ENCODE results near the gene PRKAR1A. TPM values are rescaled to one million over a fixed set of nuclear protein-coding genes. Genes with fewer than 3 reads are reported as not detected.

PRKAR1A gene
- total RNA-seq, 5 donors from 2014 or later (not counting 1 experiment from before 2014, with no cell fraction given), result 128 to 175 (median 162) TPM

- POLR2A ChIA-PET, result no interaction called here
- Histone ChIP-seq H3K4me3 (ENCODE audit: control insufficient read depth in 1 of 2, extremely low read depth in 1 of 2, low read length in 1 of 2) (no peak overlapping the region), H3K27me3 (replicated peaks in 1 of 2; ENCODE audit: control insufficient read depth in 2 of 2, extremely low read depth in 1 of 2, insufficient read depth in 2 of 2, low read length in 1 of 2) (peaks cover 6 to 20% of the 10 kb centered on the region in 2 experiments), H3K36me3 (ENCODE audit: control insufficient read depth in 2 of 2, extremely low read depth in 1 of 2, insufficient read depth in 1 of 2, low read length in 1 of 2) (no peaks in the 10 kb centered on the region), H3K27ac (ENCODE audit: low read length) (no peak overlapping the region), H3K4me1 (ENCODE audit: control insufficient read depth in 1 of 2, extremely low read depth in 1 of 2, insufficient read depth in 2 of 2, low read length in 2 of 2) (peaks cover 3 to 8% of the 10 kb centered on the region in 2 experiments), H3K9me3 (no peaks in the 10 kb centered on the region)
- 84% methylated on average over 4 of the region's 12 CpGs for WGBS (ENCODE audit: insufficient coverage)
- Mint-ChIP-seq H3K9me3 (peaks cover 0 to 8% (median 7%) of the 10 kb centered on the region in 3 donors), H3K36me3 (no peaks in the 10 kb centered on the region), H3K4me1 (peaks cover 10 to 15% (median 12%) of the 10 kb centered on the region in 3 donors), H3K27ac (no peak overlapping the region), H3K27me3 (peaks cover 45 to 47% of the 10 kb centered on the region in 2 donors), H3K4me3 (no peak overlapping the region)
- ATAC-seq (replicated peaks in 1 of 4), result no peak
- CTCF ChIA-PET, result no interaction called here
- DNase-seq, result no peak
Observed at GRCh38 chr17:68591583-68591982, 79.4 kb downstream of the PRKAR1A start.

DNA sequence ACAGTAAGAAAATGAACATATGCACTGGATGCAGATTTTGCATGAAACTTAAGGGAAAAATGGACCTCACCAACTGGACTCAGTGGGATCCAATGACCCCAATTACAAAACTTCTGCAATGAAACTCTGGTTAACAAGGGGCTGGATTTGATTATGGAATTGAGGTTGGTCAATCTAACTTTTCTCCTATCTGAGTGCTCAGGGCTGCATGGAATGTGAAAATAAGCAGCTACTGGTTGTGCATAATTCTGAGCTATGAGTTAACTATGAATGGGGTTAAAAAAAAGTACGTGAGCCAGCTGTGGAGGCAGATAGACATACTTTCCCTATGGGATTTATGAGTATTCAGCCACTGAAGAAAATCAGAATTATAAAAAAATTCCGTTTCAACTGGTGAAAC lies 79.8 kb downstream of the PRKAR1A start:
- DNase-seq (no peak), ATAC-seq (replicated peaks in 1 of 4) (no peak)
- Mint-ChIP-seq H3K36me3 (no peaks in the 10 kb centered on the region), H3K9me3 (peaks cover 0 to 8% (median 7%) of the 10 kb centered on the region in 3 donors), H3K27ac (no peak overlapping the region), H3K27me3 (peaks cover 49 to 52% of the 10 kb centered on the region in 2 donors), H3K4me1 (peaks cover 10 to 16% (median 12%) of the 10 kb centered on the region in 3 donors), H3K4me3 (no peak overlapping the region)
- Histone ChIP-seq H3K4me3 (ENCODE audit: control insufficient read depth in 1 of 2, extremely low read depth in 1 of 2, low read length in 1 of 2) (no peak overlapping the region), H3K9me3 (no peaks in the 10 kb centered on the region), H3K27ac (ENCODE audit: low read length) (no peak overlapping the region), H3K4me1 (ENCODE audit: control insufficient read depth in 1 of 2, extremely low read depth in 1 of 2, insufficient read depth in 2 of 2, low read length in 2 of 2) (peaks cover 3 to 8% of the 10 kb centered on the region in 2 experiments), H3K27me3 (replicated peaks in 1 of 2; ENCODE audit: control insufficient read depth in 2 of 2, extremely low read depth in 1 of 2, insufficient read depth in 2 of 2, low read length in 1 of 2) (peaks cover 7 to 20% of the 10 kb centered on the region in 2 experiments), H3K36me3 (ENCODE audit: control insufficient read depth in 2 of 2, extremely low read depth in 1 of 2, insufficient read depth in 1 of 2, low read length in 1 of 2) (no peaks in the 10 kb centered on the region)
- ChIA-PET POLR2A (no interaction called here), CTCF (no interaction called here)
- WGBS (ENCODE audit: insufficient coverage), result 37% methylated on average over 2 of the region's 2 CpGs

DNA sequence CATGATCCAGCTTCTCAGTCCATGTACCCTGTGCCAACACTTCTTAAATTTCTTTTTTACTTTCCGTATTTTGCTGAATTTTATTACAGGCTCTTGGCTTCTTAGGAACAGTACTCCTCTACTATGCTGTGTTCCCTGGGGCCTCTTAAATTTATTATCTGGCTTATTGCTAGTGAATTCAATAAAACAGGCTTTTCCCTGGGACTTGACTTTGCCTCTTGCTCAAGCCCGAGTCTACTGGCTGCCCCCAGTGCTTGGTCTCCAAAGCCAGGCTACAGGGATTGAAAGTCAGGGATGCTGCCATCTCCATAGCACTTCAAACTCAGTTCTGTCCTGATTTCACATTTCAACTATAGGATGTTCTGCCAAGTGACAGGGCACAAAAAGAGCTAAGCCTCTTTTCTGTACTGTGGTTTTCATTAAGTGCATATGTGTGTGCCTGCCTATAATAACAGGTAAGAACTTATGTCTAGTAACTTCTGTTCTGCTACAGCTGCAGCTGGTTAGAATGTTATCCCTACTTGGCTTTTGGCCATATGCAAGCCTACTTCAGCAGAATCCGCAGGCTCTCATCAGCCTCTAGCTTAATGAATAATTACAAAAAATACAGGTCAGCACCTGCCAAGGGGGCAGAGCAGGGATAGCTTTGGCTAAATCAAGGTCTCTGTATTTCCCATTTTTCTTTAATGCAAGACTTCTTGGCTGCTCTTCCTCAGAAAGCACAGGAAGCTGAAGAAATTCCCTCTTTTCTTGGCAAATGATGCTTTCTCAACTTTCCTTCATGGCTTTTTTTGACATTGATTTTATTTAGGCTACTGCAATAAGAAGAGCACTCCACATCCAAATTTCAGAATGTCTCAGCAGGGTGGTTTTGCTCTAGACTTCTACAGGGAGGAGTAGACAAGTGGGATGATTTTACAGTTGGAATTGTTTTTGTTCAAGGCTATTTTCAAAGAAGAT lies 80.7 kb downstream of the PRKAR1A start:
- H3K9me3 ChIP-seq, result no peaks in the 10 kb centered on the region
- ATAC-seq (replicated peaks in 1 of 4) (no peak), DNase-seq (no peak)
- H3K4me3 ChIP-seq (ENCODE audit: control insufficient read depth in 1 of 2, extremely low read depth in 1 of 2, low read length in 1 of 2), result no peak overlapping the region
- Mint-ChIP-seq H3K36me3 (no peaks in the 10 kb centered on the region), H3K27me3 (peaks cover 55 to 61% of the 10 kb centered on the region in 2 donors), H3K4me1 (peaks cover 10 to 16% (median 12%) of the 10 kb centered on the region in 3 donors), H3K4me3 (no peak overlapping the region), H3K27ac (peak overlapping the region in 1 of 2 donors; percentile 10), H3K9me3 (peaks cover 0 to 7% (median 5%) of the 10 kb centered on the region in 3 donors)
- peaks cover 9 to 26% of the 10 kb centered on the region in 2 experiments for H3K27me3 ChIP-seq (replicated peaks in 1 of 2; ENCODE audit: control insufficient read depth in 2 of 2, extremely low read depth in 1 of 2, insufficient read depth in 2 of 2, low read length in 1 of 2)
- H3K4me1 ChIP-seq (ENCODE audit: control insufficient read depth in 1 of 2, extremely low read depth in 1 of 2, insufficient read depth in 2 of 2, low read length in 2 of 2), result peaks cover 3 to 8% of the 10 kb centered on the region in 2 experiments
- ChIA-PET POLR2A (interaction anchor here in 1 of 2 donors (0.6 kb wide), 1 partner anchor 39 kb away, joined by 13 read pairs; no protein-coding TSS in a partner anchor), CTCF (no interaction called here)
- H3K27ac ChIP-seq (ENCODE audit: low read length), result no peak overlapping the region
- 100% methylated on average over 1 of the region's 3 CpGs for whole genome bisulfite sequencing (ENCODE audit: insufficient coverage)
- H3K36me3 ChIP-seq (ENCODE audit: control insufficient read depth in 2 of 2, extremely low read depth in 1 of 2, insufficient read depth in 1 of 2, low read length in 1 of 2), result no peaks in the 10 kb centered on the region

DNA sequence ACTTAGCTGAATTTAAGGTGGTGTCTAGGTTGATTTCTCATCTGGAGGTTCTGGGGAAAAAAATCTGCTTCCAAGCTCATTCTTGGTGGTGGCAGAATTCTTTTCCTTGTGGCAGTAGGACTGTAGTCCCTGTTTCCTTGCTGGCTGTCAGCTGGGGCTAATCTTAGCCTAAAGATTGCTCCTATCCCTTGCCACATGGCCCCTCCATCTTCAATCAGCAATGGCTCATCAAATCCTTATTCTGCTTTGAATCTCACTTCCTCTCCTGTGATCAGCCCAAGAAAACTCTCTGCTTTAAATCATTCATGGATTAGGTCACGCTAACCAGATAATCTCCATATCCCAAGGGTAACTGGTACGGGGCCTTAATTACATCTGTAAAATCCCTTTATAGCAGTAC lies 82.3 kb downstream of the PRKAR1A start:
- Histone ChIP-seq H3K4me3 (ENCODE audit: control insufficient read depth in 1 of 2, extremely low read depth in 1 of 2, low read length in 1 of 2) (no peak overlapping the region), H3K27ac (ENCODE audit: low read length) (no peak overlapping the region), H3K36me3 (ENCODE audit: control insufficient read depth in 2 of 2, extremely low read depth in 1 of 2, insufficient read depth in 1 of 2, low read length in 1 of 2) (no peaks in the 10 kb centered on the region), H3K27me3 (replicated peaks in 1 of 2; ENCODE audit: control insufficient read depth in 2 of 2, extremely low read depth in 1 of 2, insufficient read depth in 2 of 2, low read length in 1 of 2) (peaks cover 14 to 31% of the 10 kb centered on the region in 2 experiments), H3K4me1 (ENCODE audit: control insufficient read depth in 1 of 2, extremely low read depth in 1 of 2, insufficient read depth in 2 of 2, low read length in 2 of 2) (peaks cover 3 to 8% of the 10 kb centered on the region in 2 experiments), H3K9me3 (no peaks in the 10 kb centered on the region)
- no peaks in the 10 kb centered on the region for H3K36me3 Mint-ChIP-seq
- H3K4me3 Mint-ChIP-seq, result no peak overlapping the region
- no peak for DNase-seq
- CTCF ChIA-PET, result interaction anchor here in 1 of 2 donors (0.6 kb wide), 1 partner anchor 75 kb away, joined by 4 read pairs; no protein-coding TSS in a partner anchor
- H3K27me3 Mint-ChIP-seq, result peaks cover 70 to 74% of the 10 kb centered on the region in 2 donors
- ATAC-seq (replicated peaks in 1 of 4), result no peak
- POLR2A ChIA-PET, result no interaction called here
- no peak overlapping the region for H3K27ac Mint-ChIP-seq
- H3K9me3 Mint-ChIP-seq, result no peaks in the 10 kb centered on the region
- H3K4me1 Mint-ChIP-seq, result peaks cover 13 to 18% (median 15%) of the 10 kb centered on the region in 3 donors
- no CpG with 5 or more reads among the region's 2 CpGs for WGBS (ENCODE audit: insufficient coverage)

DNA sequence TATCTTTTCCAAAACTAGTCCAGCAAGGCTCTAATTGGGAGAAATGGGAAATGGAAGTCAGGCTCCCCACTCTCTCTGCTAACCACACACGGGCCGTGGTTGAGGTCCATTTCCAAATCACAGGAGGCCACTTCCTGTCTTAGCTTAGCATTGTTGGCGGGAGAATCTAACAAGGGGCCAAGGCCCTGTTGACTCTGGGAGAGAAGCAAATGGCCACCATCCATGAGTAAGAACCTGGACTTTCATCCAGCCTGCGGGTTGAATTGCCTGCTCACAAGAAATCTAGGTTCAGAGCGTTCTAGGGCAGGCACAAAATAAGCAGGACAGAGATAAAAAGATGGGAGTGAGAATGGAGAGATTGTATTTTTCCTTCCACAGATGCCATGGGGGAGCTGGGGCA lies 83.3 kb downstream of the PRKAR1A start:
- 67% methylated on average over 3 of the region's 5 CpGs for WGBS (ENCODE audit: insufficient coverage)
- Mint-ChIP-seq H3K27me3 (peaks cover 73 to 78% of the 10 kb centered on the region in 2 donors), H3K4me3 (no peak overlapping the region), H3K4me1 (peaks cover 16 to 20% (median 19%) of the 10 kb centered on the region in 3 donors), H3K9me3 (no peaks in the 10 kb centered on the region), H3K27ac (no peak overlapping the region), H3K36me3 (no peaks in the 10 kb centered on the region)
- Histone ChIP-seq H3K9me3 (no peaks in the 10 kb centered on the region), H3K27me3 (replicated peaks in 1 of 2; ENCODE audit: control insufficient read depth in 2 of 2, extremely low read depth in 1 of 2, insufficient read depth in 2 of 2, low read length in 1 of 2) (peaks cover 14 to 39% of the 10 kb centered on the region in 2 experiments), H3K27ac (ENCODE audit: low read length) (no peak overlapping the region), H3K4me1 (ENCODE audit: control insufficient read depth in 1 of 2, extremely low read depth in 1 of 2, insufficient read depth in 2 of 2, low read length in 2 of 2) (peaks cover 7 to 8% of the 10 kb centered on the region in 2 experiments), H3K4me3 (ENCODE audit: control insufficient read depth in 1 of 2, extremely low read depth in 1 of 2, low read length in 1 of 2) (no peak overlapping the region), H3K36me3 (ENCODE audit: control insufficient read depth in 2 of 2, extremely low read depth in 1 of 2, insufficient read depth in 1 of 2, low read length in 1 of 2) (no peaks in the 10 kb centered on the region)
- ChIA-PET POLR2A (no interaction called here), CTCF (no interaction called here)
- ATAC-seq (replicated peaks in 1 of 4), result no peak
- DNase-seq, result no peak

DNA sequence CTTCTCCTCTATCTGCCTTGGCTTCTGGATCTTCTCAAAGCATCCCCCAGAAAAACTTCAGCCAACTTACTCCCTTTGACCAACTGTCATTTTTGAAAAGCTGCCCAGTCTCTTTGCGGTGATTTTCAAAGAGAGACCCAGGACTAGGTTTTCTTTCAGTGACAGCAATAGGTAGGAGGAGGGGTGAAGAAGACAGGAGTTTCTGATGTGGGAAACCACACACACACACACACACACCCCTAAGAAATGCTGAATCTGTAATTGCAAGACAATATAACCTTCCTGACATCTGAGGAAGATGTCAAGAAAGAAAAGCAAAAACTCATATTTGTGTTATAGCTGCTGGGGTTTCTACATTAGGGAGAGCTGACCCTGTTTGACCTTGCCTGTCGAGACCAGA lies 83.8 kb downstream of the PRKAR1A start:
- Histone ChIP-seq H3K27ac (ENCODE audit: low read length) (no peak overlapping the region), H3K4me1 (ENCODE audit: control insufficient read depth in 1 of 2, extremely low read depth in 1 of 2, insufficient read depth in 2 of 2, low read length in 2 of 2) (peaks cover 8 to 10% of the 10 kb centered on the region in 2 experiments), H3K9me3 (no peaks in the 10 kb centered on the region), H3K27me3 (replicated peaks in 1 of 2; ENCODE audit: control insufficient read depth in 2 of 2, extremely low read depth in 1 of 2, insufficient read depth in 2 of 2, low read length in 1 of 2) (peaks cover 14 to 38% of the 10 kb centered on the region in 2 experiments), H3K36me3 (ENCODE audit: control insufficient read depth in 2 of 2, extremely low read depth in 1 of 2, insufficient read depth in 1 of 2, low read length in 1 of 2) (no peaks in the 10 kb centered on the region), H3K4me3 (ENCODE audit: control insufficient read depth in 1 of 2, extremely low read depth in 1 of 2, low read length in 1 of 2) (no peak overlapping the region)
- ChIA-PET CTCF (no interaction called here), POLR2A (interaction anchor here in 1 of 2 donors (0.6 kb wide), 1 partner anchor 900 kb away, joined by 3 read pairs; no protein-coding TSS in a partner anchor)
- 54% methylated on average over 1 of the region's 2 CpGs for WGBS (ENCODE audit: insufficient coverage)
- no peak for ATAC-seq (replicated peaks in 1 of 4)
- H3K9me3 Mint-ChIP-seq, result no peaks in the 10 kb centered on the region
- H3K4me3 Mint-ChIP-seq, result no peak overlapping the region
- H3K27ac Mint-ChIP-seq, result no peak overlapping the region
- no peaks in the 10 kb centered on the region for H3K36me3 Mint-ChIP-seq
- peaks cover 73 to 75% of the 10 kb centered on the region in 2 donors for H3K27me3 Mint-ChIP-seq
- DNase-seq, result peak in 2 of 35 experiments; percentile 5 to 17
- H3K4me1 Mint-ChIP-seq, result peaks cover 16 to 20% (median 19%) of the 10 kb centered on the region in 3 donors

Data from T-cell (primary cell).